Prostate gland (tissue), 2 donors: ENCODE measurements around the gene TMEM231. TPM values are rescaled to one million over a fixed set of nuclear protein-coding genes. Genes with fewer than 3 reads are reported as not detected.

Experiments used
- DNase-seq: peaks from one replicate; pipeline ENCODE4 v3.0.0-alpha.2; 2019; ENCODE audit warnings: low spot score
- H3K27ac ChIP-seq, 2 donors: fragments of 200-600 bp; sonication (generic); 2 replicates each; pipeline ENCODE4 v1.5.1; 2017 to 2019
- H3K27me3 ChIP-seq: fragments of 200-600 bp; sonication (generic); replicated peaks from 2 replicates; pipeline ENCODE4 v1.5.1; 2019; ENCODE audit not compliant: insufficient read depth
- H3K36me3 ChIP-seq, 2 donors: fragments of 200-600 bp; sonication (generic); 1 replicate in 1 of 2; 2 replicates in 1 of 2; pipeline versions ENCODE4 v1.5.1 to v1.8.1; 2017 to 2019
- H3K4me1 ChIP-seq: fragments of 200-600 bp; sonication (generic); replicated peaks from 2 replicates; pipeline ENCODE4 v1.5.1; 2019
- H3K4me3 ChIP-seq, 2 donors: fragments of 200-600 bp; sonication (generic); 2 replicates each; pipeline ENCODE4 v1.5.1; 2017 to 2019
- H3K9me3 ChIP-seq: fragments of 200-600 bp; sonication (generic); 2 replicates; pipeline ENCODE4 v1.5.1; 2017
- CTCF ChIP-seq, 4 experiments: fragments of 200-600 bp in 2 of 4; fragments of 450-650 bp in 2 of 4; sonication (generic) in 2 of 4; IDR thresholded peaks; 1 replicate in 3 of 4; 2 replicates in 1 of 4; pipeline ENCODE4 v1.5.1; 2016 to 2019; ENCODE audit warnings: antibody characterized with exemption in 4 of 4, mild to moderate bottlenecking in 2 of 4, moderate library complexity in 2 of 4
- POLR2A ChIP-seq: fragments of 450-650 bp; IDR thresholded peaks from one replicate; pipeline ENCODE4 v1.6.1; 2016; ENCODE audit warnings: antibody characterized with exemption, mild to moderate bottlenecking
- POLR2AphosphoS5 ChIP-seq: sonication (generic); formaldehyde crosslinking; IDR thresholded peaks from one replicate; pipeline ENCODE4 v1.6.1; 2017; ENCODE audit warnings: antibody characterized with exemption
- WGBS: methylation state at CpG from one replicate; pipeline ENCODE4 v1.1.5; 2018; 5-methylcytosine and 5-hydroxymethylcytosine counted together
- intact Hi-C: fragments of 100-400 bp; cut with DNase I; formaldehyde crosslinking; loops from one replicate; pipeline ENCODE4 v1.14.2; 2022
- total RNA-seq, 2 donors: library from RNA; depleted of rRNA; stranded (reverse); fragments of >200 nt; gene quantifications; one replicate each; pipeline ENCODE4 v1.1.0, GENCODE V29; 2016

The TMEM231 gene
- total RNA-seq, 2 donors from 2014 or later, result 7.7 to 17.2 TPM

DNA sequence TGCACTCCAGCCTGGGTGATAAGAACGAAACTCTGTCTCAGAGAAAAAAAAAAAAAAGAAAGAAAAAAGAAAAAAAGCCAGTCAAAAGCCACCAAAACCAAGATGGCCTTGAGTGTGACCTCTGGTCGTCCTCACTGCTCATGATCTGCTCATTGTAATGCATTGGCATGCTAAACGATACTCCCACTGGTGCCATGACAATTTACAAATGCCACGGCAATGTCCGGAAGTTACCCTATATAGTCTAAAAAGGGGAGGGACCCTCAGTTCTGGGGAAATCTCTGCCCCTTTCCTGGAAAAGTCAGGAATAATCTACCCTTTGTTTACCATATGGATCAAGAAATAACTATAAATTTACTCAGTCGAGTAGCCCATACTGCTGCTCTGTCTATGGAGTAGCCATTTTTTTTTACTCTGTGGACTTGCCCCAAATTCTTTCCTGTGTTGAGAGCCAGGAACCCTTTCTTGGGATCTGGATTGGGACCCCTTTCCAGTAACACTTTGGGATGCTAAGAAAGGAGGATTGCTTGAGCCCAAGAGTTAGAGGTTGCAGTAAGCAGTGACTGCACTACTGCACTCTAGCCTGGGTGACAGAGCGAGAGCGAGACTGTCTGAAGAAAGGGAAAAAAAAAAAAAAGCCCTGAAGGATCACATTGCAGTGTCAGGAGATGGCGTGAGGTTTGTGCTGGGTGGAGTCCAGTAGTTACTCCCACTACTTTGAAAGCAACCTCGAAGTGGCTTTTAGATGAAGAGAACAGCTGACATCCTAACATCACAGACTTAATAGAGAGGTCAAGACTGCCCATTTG, 3.7 kb upstream of the TMEM231 start:
- H3K27ac ChIP-seq, result no peak overlapping the region
- H3K4me1 ChIP-seq, result no peaks in the 10 kb centered on the region
- TF ChIP-seq POLR2AphosphoS5 (no peak), CTCF (IDR thresholded peaks at IDR 0.05) (no peak), POLR2A (no peak)
- H3K4me3 ChIP-seq, result no peak overlapping the region
- WGBS, result 54% methylated on average over 10 of the region's 10 CpGs
- no peaks in the 10 kb centered on the region for H3K9me3 ChIP-seq
- H3K27me3 ChIP-seq, result no peaks in the 10 kb centered on the region
- intact Hi-C loops, result no loop called here
- H3K36me3 ChIP-seq, result no peaks in the 10 kb centered on the region
- DNase-seq, result no peak

GRCh38 chr16:75558846-75559401, 2.9 kb upstream of the TMEM231 start:
- no peaks in the 10 kb centered on the region for H3K27me3 ChIP-seq
- no peaks in the 10 kb centered on the region for H3K36me3 ChIP-seq
- WGBS, result 60% methylated on average over 2 of the region's 2 CpGs
- H3K9me3 ChIP-seq, result no peaks in the 10 kb centered on the region
- H3K27ac ChIP-seq, result no peak overlapping the region
- intact Hi-C loops, result no loop called here
- no peak for DNase-seq
- TF ChIP-seq POLR2A (no peak), CTCF (IDR thresholded peaks at IDR 0.05) (no peak), POLR2AphosphoS5 (no peak)
- H3K4me1 ChIP-seq, result no peaks in the 10 kb centered on the region
- no peak overlapping the region for H3K4me3 ChIP-seq

- H3K4me1 ChIP-seq, result no peaks in the 10 kb centered on the region
- WGBS, result 39% methylated on average over 16 of the region's 16 CpGs
- intact Hi-C loops, result no loop called here
These were observed 439 bp upstream of the TMEM231 start for GRCh38 chr16:75556431-75556950.

DNA sequence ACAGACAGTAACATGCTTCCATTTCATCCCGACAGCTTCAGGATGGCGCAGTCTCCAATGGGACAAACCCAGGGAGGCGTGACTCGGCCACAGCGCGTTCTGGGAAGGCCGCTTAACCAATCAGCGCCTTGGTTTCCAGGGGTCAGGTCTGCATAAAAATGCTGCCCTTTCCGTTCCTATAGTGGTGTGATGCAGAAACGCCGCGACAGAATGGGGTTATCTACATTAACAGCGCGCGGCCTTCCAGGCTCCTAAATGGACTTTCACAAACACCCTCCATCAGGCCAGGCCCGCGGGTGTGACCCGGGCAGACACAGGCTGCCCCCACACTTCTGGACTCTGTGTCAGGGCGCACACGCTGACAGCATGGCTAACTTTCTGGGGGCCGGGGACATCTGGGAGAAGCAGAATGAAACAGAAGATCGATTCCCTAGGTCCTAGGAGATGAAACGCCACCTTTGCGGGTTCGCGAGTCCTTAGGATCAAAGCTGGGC, 792 bp downstream of the TMEM231 start:
- peak; percentile 73 for DNase-seq

More at GRCh38 chr16:75556431-75556950, 439 bp upstream of the TMEM231 start:
- peak overlapping the region; percentile 74 to 83 for H3K27ac ChIP-seq
- no peak for DNase-seq
- peak overlapping the region; percentile 45 to 60 for H3K4me3 ChIP-seq
- no peaks in the 10 kb centered on the region for H3K9me3 ChIP-seq
- TF ChIP-seq POLR2A (no peak), POLR2AphosphoS5 (no peak), CTCF (IDR thresholded peaks at IDR 0.05) (no peak)
- no peaks in the 10 kb centered on the region for H3K36me3 ChIP-seq
- no peaks in the 10 kb centered on the region for H3K27me3 ChIP-seq

More for the DNA sequence above, 792 bp downstream of the TMEM231 start:
- Histone ChIP-seq H3K4me1 (no peaks in the 10 kb centered on the region), H3K27me3 (no peaks in the 10 kb centered on the region), H3K36me3 (no peaks in the 10 kb centered on the region), H3K4me3 (peak overlapping the region; percentile 45 to 60), H3K27ac (peak overlapping the region; percentile 74 to 83), H3K9me3 (no peaks in the 10 kb centered on the region)
- TF ChIP-seq POLR2A, result peak; percentile 30
- no peak for TF ChIP-seq CTCF (IDR thresholded peaks at IDR 0.05)
- peak; percentile 55 for TF ChIP-seq POLR2AphosphoS5
- intact Hi-C loops, result no loop called here
- WGBS, result 0% methylated on average over 26 of the region's 26 CpGs
